ENCODE measurements around the gene CEP68.

DNA sequence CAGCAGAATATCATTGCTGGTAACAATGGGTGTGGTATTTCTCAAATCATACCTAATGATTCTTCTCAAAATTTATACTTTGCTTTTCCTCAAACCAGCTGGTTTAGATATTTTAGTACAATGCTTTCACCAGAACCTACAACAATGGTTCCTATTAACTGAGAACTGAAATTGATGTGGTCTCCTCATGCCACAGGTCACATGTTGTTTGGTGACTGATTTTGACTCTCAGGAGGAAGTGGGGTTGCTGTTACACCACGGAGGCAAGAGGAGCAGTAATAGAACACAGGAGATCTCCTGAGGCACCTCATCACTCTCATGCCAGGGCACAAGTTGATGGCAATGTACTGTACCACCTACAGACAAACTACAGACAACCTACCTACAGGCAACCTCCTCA is 3.0 kb upstream of the CEP68 start:
- TF ChIP-seq EP300 (IDR thresholded peaks at IDR 0.05) (peak in 1 of 2 donors; percentile 41), POLR2A (IDR thresholded peaks at IDR 0.05) (peak in 1 of 2 donors; percentile 7)
- TF ChIP-seq, protein P1, sequence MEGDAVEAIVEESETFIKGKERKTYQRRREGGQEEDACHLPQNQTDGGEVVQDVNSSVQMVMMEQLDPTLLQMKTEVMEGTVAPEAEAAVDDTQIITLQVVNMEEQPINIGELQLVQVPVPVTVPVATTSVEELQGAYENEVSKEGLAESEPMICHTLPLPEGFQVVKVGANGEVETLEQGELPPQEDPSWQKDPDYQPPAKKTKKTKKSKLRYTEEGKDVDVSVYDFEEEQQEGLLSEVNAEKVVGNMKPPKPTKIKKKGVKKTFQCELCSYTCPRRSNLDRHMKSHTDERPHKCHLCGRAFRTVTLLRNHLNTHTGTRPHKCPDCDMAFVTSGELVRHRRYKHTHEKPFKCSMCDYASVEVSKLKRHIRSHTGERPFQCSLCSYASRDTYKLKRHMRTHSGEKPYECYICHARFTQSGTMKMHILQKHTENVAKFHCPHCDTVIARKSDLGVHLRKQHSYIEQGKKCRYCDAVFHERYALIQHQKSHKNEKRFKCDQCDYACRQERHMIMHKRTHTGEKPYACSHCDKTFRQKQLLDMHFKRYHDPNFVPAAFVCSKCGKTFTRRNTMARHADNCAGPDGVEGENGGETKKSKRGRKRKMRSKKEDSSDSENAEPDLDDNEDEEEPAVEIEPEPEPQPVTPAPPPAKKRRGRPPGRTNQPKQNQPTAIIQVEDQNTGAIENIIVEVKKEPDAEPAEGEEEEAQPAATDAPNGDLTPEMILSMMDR (IDR thresholded peaks at IDR 0.05): no peak

Measured in tibial nerve (tissue), 4 donors.